ENCODE results near the gene EFCAB11. TPM values are rescaled to one million over a fixed set of nuclear protein-coding genes. Genes with fewer than 3 reads are reported as not detected.
A peak's percentile ranks its signal among the peaks of the same experiment; 100 is the strongest.

The EFCAB11 gene
- polyA plus RNA-seq, 3 donors: 2.0 to 4.3 (median 2.1) TPM

GRCh38 chr14:89912667-89913211 is 41.8 kb downstream of the EFCAB11 start:
- TF ChIP-seq CTCF (IDR thresholded peaks at IDR 0.05): no peak
- Histone ChIP-seq H3K4me1 (ENCODE audit: control insufficient read depth in 1 of 2, insufficient read depth in 2 of 2, low read length in 2 of 2) (peaks cover 5 to 15% of the 10 kb centered on the region in 2 donors), H3K9ac (ENCODE audit: insufficient read depth, low read length, poor library complexity, severe bottlenecking) (peak overlapping the region; percentile 47), H3K27me3 (ENCODE audit: control insufficient read depth in 2 of 2, insufficient read depth in 2 of 2, low read length in 2 of 2) (no peaks in the 10 kb centered on the region), H3K4me2 (replicated peaks; ENCODE audit: extremely low read depth, low read length, poor library complexity, severe bottlenecking) (no peak overlapping the region), H4K20me1 (ENCODE audit: insufficient read depth, low read length) (no peaks in the 10 kb centered on the region), H3K27ac (ENCODE audit: low read depth in 1 of 2, low read length in 2 of 2) (peak overlapping the region; percentile 73 to 82), H3K4me3 (replicated peaks in 1 of 3; ENCODE audit: low read depth in 2 of 3, low read length in 3 of 3) (no peak overlapping the region), H3K79me2 (ENCODE audit: insufficient read depth, low read length) (no peaks in the 10 kb centered on the region), H3K9me3 (replicated peaks in 1 of 2; ENCODE audit: control insufficient read depth in 1 of 2, insufficient read depth in 1 of 2, low read length in 2 of 2) (no peaks in the 10 kb centered on the region), H3K36me3 (replicated peaks in 1 of 2; ENCODE audit: control insufficient read depth in 1 of 2, insufficient read depth in 2 of 2, low read length in 2 of 2) (no peaks in the 10 kb centered on the region), H2AFZ (ENCODE audit: insufficient read depth, low read depth, low read length, poor library complexity, severe bottlenecking) (no peak overlapping the region)
- intact Hi-C loops (cut with micrococcal nuclease): loop anchor here (10.0 kb wide), 4 partner anchors 298 to 888 kb away; partner anchors contain the start of gene FOXN3 (in 1 of the 2)
- 5% methylated on average over 5 of the region's 9 CpGs for WGBS (ENCODE audit: insufficient coverage)
- Mint-ChIP-seq H3K4me1 (peaks cover 12% of the 10 kb centered on the region), H3K36me3 (peaks cover 2% of the 10 kb centered on the region in 2 donors), H3K27ac (peak overlapping the region; percentile 95 to 99 (median 98)), H3K27me3 (ENCODE audit: low read depth in 3 of 3) (peaks cover 0 to 5% (median 2%) of the 10 kb centered on the region in 3 donors), H3K9me3 (peaks cover 0 to 2% (median 0%) of the 10 kb centered on the region in 7 donors), H3K4me3 (peak overlapping the region in 1 of 2 donors; percentile 75)
- DNase-seq: peak; percentile 86 to 95 (median 94)

GRCh38 chr14:89912221-89912620 is 42.3 kb downstream of the EFCAB11 start:
- H2AFZ ChIP-seq (ENCODE audit: insufficient read depth, low read depth, low read length, poor library complexity, severe bottlenecking): no peak overlapping the region
- intact Hi-C loops (cut with micrococcal nuclease): loop anchor here (10.0 kb wide), 4 partner anchors 297 to 887 kb away; partner anchors contain the start of gene FOXN3 (in 1 of the 2)
- DNase-seq: peak in 2 of 3 donors; percentile 3 to 8
- Mint-ChIP-seq H3K4me3 (peak overlapping the region in 1 of 2 donors; percentile 30), H3K4me1 (peaks cover 12% of the 10 kb centered on the region), H3K9me3 (peaks cover 0 to 2% (median 0%) of the 10 kb centered on the region in 7 donors), H3K36me3 (peaks cover 2% of the 10 kb centered on the region in 2 donors), H3K27me3 (ENCODE audit: low read depth in 3 of 3) (peaks cover 0 to 4% (median 2%) of the 10 kb centered on the region in 3 donors), H3K27ac (peak overlapping the region; percentile 88 to 99 (median 98))
- no CpG with 5 or more reads among the region's 2 CpGs for WGBS (ENCODE audit: insufficient coverage)
- H3K9me3 ChIP-seq (replicated peaks in 1 of 2; ENCODE audit: control insufficient read depth in 1 of 2, insufficient read depth in 1 of 2, low read length in 2 of 2): no peaks in the 10 kb centered on the region
- peak overlapping the region; percentile 16 for H3K9ac ChIP-seq (ENCODE audit: insufficient read depth, low read length, poor library complexity, severe bottlenecking)
- no peaks in the 10 kb centered on the region for H3K79me2 ChIP-seq (ENCODE audit: insufficient read depth, low read length)
- peaks cover 5 to 15% of the 10 kb centered on the region in 2 donors for H3K4me1 ChIP-seq (ENCODE audit: control insufficient read depth in 1 of 2, insufficient read depth in 2 of 2, low read length in 2 of 2)
- H3K4me2 ChIP-seq (replicated peaks; ENCODE audit: extremely low read depth, low read length, poor library complexity, severe bottlenecking): no peak overlapping the region
- TF ChIP-seq CTCF (IDR thresholded peaks at IDR 0.05): no peak
- no peaks in the 10 kb centered on the region for H4K20me1 ChIP-seq (ENCODE audit: insufficient read depth, low read length)
- H3K36me3 ChIP-seq (replicated peaks in 1 of 2; ENCODE audit: control insufficient read depth in 1 of 2, insufficient read depth in 2 of 2, low read length in 2 of 2): no peaks in the 10 kb centered on the region
- H3K4me3 ChIP-seq (replicated peaks in 1 of 3; ENCODE audit: low read depth in 2 of 3, low read length in 3 of 3): no peak overlapping the region
- peak overlapping the region in 1 of 2 donors; percentile 73 for H3K27ac ChIP-seq (ENCODE audit: low read depth in 1 of 2, low read length in 2 of 2)
- H3K27me3 ChIP-seq (ENCODE audit: control insufficient read depth in 2 of 2, insufficient read depth in 2 of 2, low read length in 2 of 2): no peaks in the 10 kb centered on the region
